Neural cell (in vitro differentiated cells): ENCODE data around the gene CD84. TPM values are rescaled to one million over a fixed set of nuclear protein-coding genes. Genes with fewer than 3 reads are reported as not detected.
"Not testable (repeated sequence)": the region's sequence is repeated elsewhere in the genome, so short reads cannot be mapped to it uniquely, and the experiment has no call there.

Experiments
- H2AFZ ChIP-seq: fragments of 200-600, 300-800 bp; sonication (generic), shearing (Covaris generic); 2 replicates; pipeline ENCODE4 v1.6.0; 2014; ENCODE audit warnings: low read depth, mild to moderate bottlenecking, antibody characterized with exemption, low read length, moderate library complexity
- H3F3A ChIP-seq: fragments of 200-600 bp; shearing (Covaris generic); 2 replicates; pipeline ENCODE4 v1.6.1; 2016; ENCODE audit warnings: mild to moderate bottlenecking, moderate library complexity, mixed read lengths, antibody characterized with exemption, low read length; ENCODE audit not compliant: insufficient read depth, poor library complexity, severe bottlenecking
- H3K27ac ChIP-seq: fragments of 200-600, 300-800 bp; sonication (generic), shearing (Covaris generic); 2 replicates; pipeline ENCODE4 v1.5.1; 2014; ENCODE audit warnings: mild to moderate bottlenecking, low read length, moderate library complexity
- H3K27me3 ChIP-seq: fragments of 300-800, 200-600 bp; sonication (generic), shearing (Covaris generic); 2 replicates; pipeline ENCODE4 v1.6.0; 2014; ENCODE audit warnings: mild to moderate bottlenecking, low read depth, low read length, moderate library complexity; ENCODE audit not compliant: insufficient read depth
- H3K36me3 ChIP-seq: fragments of 300-800, 200-600 bp; sonication (generic), shearing (Covaris generic); 2 replicates; pipeline ENCODE4 v1.5.1; 2014; ENCODE audit warnings: mild to moderate bottlenecking, antibody characterized with exemption, low read length, moderate library complexity; ENCODE audit not compliant: insufficient read depth
- H3K4me2 ChIP-seq: fragments of 300-800, 200-600 bp; sonication (generic), shearing (Covaris generic); 2 replicates; pipeline ENCODE4 v1.6.0; 2014; ENCODE audit warnings: mild to moderate bottlenecking, low read length
- H3K4me3 ChIP-seq: fragments of 300-800, 200-600 bp; sonication (generic), shearing (Covaris generic); 2 replicates; pipeline ENCODE4 v1.5.1; 2014; ENCODE audit warnings: mild to moderate bottlenecking, low read length, moderate library complexity
- H3K79me2 ChIP-seq: fragments of 200-600 bp; shearing (Covaris generic); replicated peaks from 2 replicates; pipeline ENCODE4 v1.6.0; 2014; ENCODE audit warnings: mild to moderate bottlenecking, low read length, moderate library complexity; ENCODE audit not compliant: insufficient read depth
- H3K9ac ChIP-seq: fragments of 300-800, 200-600 bp; sonication (generic), shearing (Covaris generic); 2 replicates; pipeline ENCODE4 v1.6.1; 2016; ENCODE audit warnings: mild to moderate bottlenecking, low read length, mixed read lengths
- H3K9me2 ChIP-seq: fragments of 200-600 bp; shearing (Covaris generic); 2 replicates; pipeline ENCODE4 v1.6.1; 2016; ENCODE audit warnings: mild to moderate bottlenecking, low read length, mixed read lengths; ENCODE audit not compliant: insufficient read depth
- H3K9me3 ChIP-seq: fragments of 200-600, 300-800 bp; sonication (generic), shearing (Covaris generic); 2 replicates; pipeline ENCODE4 v1.6.1; 2016; ENCODE audit warnings: mild to moderate bottlenecking, mixed run types, low read length, moderate library complexity, mixed read lengths
- H4K20me1 ChIP-seq: fragments of 200-600 bp; shearing (Covaris generic); 2 replicates; pipeline ENCODE4 v1.6.1; 2016; ENCODE audit warnings: mild to moderate bottlenecking, mixed run types; ENCODE audit not compliant: insufficient read depth
- EP300 ChIP-seq: fragments of 450-650 bp; conservative IDR thresholded peaks from 2 replicates; pipeline ENCODE4 v1.6.1; 2014; ENCODE audit warnings: antibody characterized with exemption, mild to moderate bottlenecking, moderate library complexity; ENCODE audit not compliant: poor library complexity, severe bottlenecking
- EZH2 ChIP-seq: fragments of 200-600, 300-800 bp; shearing (Covaris generic), sonication (generic); IDR thresholded peaks from 2 replicates; pipeline ENCODE4 v1.6.1; 2014; ENCODE audit warnings: antibody characterized with exemption, low read length, borderline replicate concordance, mild to moderate bottlenecking; ENCODE audit not compliant: insufficient read depth, poor library complexity, severe bottlenecking
- MXI1 ChIP-seq: fragments of 450-650 bp; conservative IDR thresholded peaks from 2 replicates; pipeline ENCODE4 v1.6.1; 2014; ENCODE audit warnings: antibody characterized with exemption, mild to moderate bottlenecking; ENCODE audit not compliant: poor library complexity, severe bottlenecking
- POLR2AphosphoS5 ChIP-seq: IDR thresholded peaks from 2 replicates; pipeline ENCODE4 v1.6.1; 2012
- RAD21 ChIP-seq: fragments of 450-650 bp; conservative IDR thresholded peaks from 2 replicates; pipeline ENCODE4 v1.6.1; 2014; ENCODE audit warnings: antibody characterized with exemption, mild to moderate bottlenecking, moderate library complexity
- SMC3 ChIP-seq: fragments of 450-650 bp; conservative IDR thresholded peaks from 2 replicates; pipeline ENCODE4 v1.6.1; 2014; ENCODE audit warnings: antibody characterized with exemption, mild to moderate bottlenecking, moderate library complexity; ENCODE audit not compliant: poor library complexity
- TAF1 ChIP-seq: IDR thresholded peaks from 2 replicates; pipeline ENCODE4 v1.6.1; 2012; ENCODE audit warnings: low read depth
- polyA plus RNA-seq: library from polyadenylated mRNA; depleted of rRNA; stranded (reverse); fragments of >200 nt; gene quantifications from 2 replicates; pipeline ENCODE4 v1.2.3, GENCODE V29; 2014
- TF ChIP-seq, protein P1 (sequence below): IDR thresholded peaks from 2 replicates; pipeline ENCODE4 v1.6.1; 2012; ENCODE audit warnings: borderline replicate concordance
- TF ChIP-seq, protein P2 (sequence below): fragments of 450-650 bp; IDR thresholded peaks from 2 replicates; pipeline ENCODE4 v1.5.1; 2014; ENCODE audit warnings: antibody characterized with exemption, mild to moderate bottlenecking, moderate library complexity; ENCODE audit not compliant: poor library complexity, severe bottlenecking

Gene CD84
- polyA plus RNA-seq, 1 donor from 2014 or later = not detected

DNA sequence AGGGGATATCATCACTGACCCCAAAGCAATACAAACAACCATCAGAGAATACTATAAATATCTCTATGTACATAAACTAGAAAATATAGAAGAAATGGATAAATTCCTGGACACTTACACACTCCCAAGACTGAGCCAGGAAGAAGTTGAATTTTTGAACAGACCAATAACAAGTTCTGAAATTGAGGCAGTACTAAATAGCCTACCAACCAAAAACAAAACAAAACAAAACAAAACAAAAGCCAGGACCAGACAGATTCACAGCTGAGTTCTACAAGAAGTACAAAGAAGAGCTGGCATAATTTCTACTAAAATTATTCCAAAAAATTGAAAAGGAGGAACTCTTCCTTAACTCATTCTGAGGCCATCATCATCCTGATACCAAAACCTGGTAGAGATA is 18.5 kb downstream of the CD84 start:
- no peak overlapping the region for H2AFZ ChIP-seq
- no peak overlapping the region for H3K4me2 ChIP-seq
- no peaks in the 10 kb centered on the region for H4K20me1 ChIP-seq
- H3K4me3 ChIP-seq = no peak overlapping the region
- no peak overlapping the region for H3K27ac ChIP-seq
- no peaks in the 10 kb centered on the region for H3K9me3 ChIP-seq
- H3K27me3 ChIP-seq = no peaks in the 10 kb centered on the region
- H3K9ac ChIP-seq = no peak overlapping the region
- no peaks in the 10 kb centered on the region for H3K36me3 ChIP-seq
- no peaks in the 10 kb centered on the region for H3K9me2 ChIP-seq
- H3K79me2 ChIP-seq = no peaks in the 10 kb centered on the region
- TF ChIP-seq EP300 = no peak
- TF ChIP-seq EZH2 = no peak
- no peak for TF ChIP-seq MXI1
- no peak for TF ChIP-seq SMC3
- TF ChIP-seq, protein P1, sequence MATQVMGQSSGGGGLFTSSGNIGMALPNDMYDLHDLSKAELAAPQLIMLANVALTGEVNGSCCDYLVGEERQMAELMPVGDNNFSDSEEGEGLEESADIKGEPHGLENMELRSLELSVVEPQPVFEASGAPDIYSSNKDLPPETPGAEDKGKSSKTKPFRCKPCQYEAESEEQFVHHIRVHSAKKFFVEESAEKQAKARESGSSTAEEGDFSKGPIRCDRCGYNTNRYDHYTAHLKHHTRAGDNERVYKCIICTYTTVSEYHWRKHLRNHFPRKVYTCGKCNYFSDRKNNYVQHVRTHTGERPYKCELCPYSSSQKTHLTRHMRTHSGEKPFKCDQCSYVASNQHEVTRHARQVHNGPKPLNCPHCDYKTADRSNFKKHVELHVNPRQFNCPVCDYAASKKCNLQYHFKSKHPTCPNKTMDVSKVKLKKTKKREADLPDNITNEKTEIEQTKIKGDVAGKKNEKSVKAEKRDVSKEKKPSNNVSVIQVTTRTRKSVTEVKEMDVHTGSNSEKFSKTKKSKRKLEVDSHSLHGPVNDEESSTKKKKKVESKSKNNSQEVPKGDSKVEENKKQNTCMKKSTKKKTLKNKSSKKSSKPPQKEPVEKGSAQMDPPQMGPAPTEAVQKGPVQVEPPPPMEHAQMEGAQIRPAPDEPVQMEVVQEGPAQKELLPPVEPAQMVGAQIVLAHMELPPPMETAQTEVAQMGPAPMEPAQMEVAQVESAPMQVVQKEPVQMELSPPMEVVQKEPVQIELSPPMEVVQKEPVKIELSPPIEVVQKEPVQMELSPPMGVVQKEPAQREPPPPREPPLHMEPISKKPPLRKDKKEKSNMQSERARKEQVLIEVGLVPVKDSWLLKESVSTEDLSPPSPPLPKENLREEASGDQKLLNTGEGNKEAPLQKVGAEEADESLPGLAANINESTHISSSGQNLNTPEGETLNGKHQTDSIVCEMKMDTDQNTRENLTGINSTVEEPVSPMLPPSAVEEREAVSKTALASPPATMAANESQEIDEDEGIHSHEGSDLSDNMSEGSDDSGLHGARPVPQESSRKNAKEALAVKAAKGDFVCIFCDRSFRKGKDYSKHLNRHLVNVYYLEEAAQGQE = no peak
- TF ChIP-seq TAF1 = no peak
- TF ChIP-seq POLR2AphosphoS5 = no peak
- H3F3A ChIP-seq = no peaks in the 10 kb centered on the region

DNA sequence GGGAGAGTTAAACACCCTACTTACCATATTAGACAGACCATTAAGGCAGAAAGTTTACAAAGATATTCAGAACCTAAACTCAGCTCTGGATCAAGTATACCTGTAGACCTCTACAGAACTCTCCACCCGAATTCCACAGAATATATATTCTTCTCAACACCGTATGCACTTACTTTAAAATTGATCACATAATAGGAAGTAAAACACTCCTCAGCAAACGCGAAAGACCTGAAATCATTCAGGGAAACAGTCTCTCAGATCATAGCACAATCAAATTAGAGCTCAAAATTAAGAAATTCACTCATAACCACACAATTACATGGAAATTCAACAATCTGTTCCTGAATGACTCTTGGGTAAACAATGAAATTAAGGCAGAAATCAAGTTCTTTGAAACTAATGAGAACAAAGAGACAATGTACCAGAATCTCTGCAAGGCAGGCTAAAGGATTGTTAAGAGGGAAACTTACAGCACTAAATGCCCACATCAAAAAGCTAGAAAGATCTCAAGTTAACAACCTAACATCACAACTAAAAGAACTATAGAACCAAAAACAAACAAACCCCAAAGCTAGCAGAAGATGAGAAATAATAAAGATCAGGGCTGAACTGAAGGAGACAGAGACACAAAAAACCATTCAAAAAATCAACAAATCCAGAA is 19.1 kb downstream of the CD84 start:
- no peak overlapping the region for H2AFZ ChIP-seq
- no peak overlapping the region for H3K4me3 ChIP-seq
- H3K27me3 ChIP-seq = no peaks in the 10 kb centered on the region
- H3K9ac ChIP-seq = no peak overlapping the region
- TF ChIP-seq MXI1 (no peak), SMC3 (no peak), RAD21 (no peak), TAF1 (no peak), EP300 (no peak), EZH2 (no peak), POLR2AphosphoS5 (no peak)
- TF ChIP-seq, protein P1 = no peak
- TF ChIP-seq, protein P2, sequence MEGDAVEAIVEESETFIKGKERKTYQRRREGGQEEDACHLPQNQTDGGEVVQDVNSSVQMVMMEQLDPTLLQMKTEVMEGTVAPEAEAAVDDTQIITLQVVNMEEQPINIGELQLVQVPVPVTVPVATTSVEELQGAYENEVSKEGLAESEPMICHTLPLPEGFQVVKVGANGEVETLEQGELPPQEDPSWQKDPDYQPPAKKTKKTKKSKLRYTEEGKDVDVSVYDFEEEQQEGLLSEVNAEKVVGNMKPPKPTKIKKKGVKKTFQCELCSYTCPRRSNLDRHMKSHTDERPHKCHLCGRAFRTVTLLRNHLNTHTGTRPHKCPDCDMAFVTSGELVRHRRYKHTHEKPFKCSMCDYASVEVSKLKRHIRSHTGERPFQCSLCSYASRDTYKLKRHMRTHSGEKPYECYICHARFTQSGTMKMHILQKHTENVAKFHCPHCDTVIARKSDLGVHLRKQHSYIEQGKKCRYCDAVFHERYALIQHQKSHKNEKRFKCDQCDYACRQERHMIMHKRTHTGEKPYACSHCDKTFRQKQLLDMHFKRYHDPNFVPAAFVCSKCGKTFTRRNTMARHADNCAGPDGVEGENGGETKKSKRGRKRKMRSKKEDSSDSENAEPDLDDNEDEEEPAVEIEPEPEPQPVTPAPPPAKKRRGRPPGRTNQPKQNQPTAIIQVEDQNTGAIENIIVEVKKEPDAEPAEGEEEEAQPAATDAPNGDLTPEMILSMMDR = no peak
- H3F3A ChIP-seq = no peaks in the 10 kb centered on the region
- no peaks in the 10 kb centered on the region for H3K36me3 ChIP-seq
- no peak overlapping the region for H3K4me2 ChIP-seq
- H4K20me1 ChIP-seq = no peaks in the 10 kb centered on the region
- no peaks in the 10 kb centered on the region for H3K79me2 ChIP-seq
- no peaks in the 10 kb centered on the region for H3K9me2 ChIP-seq
- H3K27ac ChIP-seq = no peak overlapping the region
- H3K9me3 ChIP-seq = no peaks in the 10 kb centered on the region

DNA sequence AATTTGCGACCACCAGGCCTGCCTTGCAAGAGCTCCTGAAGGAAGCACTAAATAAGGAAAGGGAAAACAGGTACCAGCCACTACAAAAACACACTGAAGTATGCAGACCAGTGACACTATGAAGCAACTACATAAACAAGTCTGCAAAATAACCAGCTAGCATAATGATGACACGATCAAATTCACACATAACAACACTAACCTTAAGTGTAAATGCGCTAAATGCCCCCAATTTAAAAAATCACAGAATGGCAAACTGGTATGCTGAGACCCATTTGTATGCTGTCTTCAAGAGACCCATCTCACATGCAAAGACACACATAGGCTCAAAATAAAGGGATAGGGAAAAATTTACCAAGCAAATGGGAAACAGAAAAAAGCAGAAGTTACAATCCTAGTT is 19.9 kb downstream of the CD84 start:
- H3K9me3 ChIP-seq, H3K9me2 ChIP-seq, H3K27ac ChIP-seq, H3K4me2 ChIP-seq, H2AFZ ChIP-seq, H4K20me1 ChIP-seq, H3K9ac ChIP-seq, H3K27me3 ChIP-seq, H3K79me2 ChIP-seq, H3F3A ChIP-seq, H3K4me3 ChIP-seq, H3K36me3 ChIP-seq: not testable (repeated sequence)
